CD4-positive, alpha-beta T cell treated with Interleukin-17A for 4 hours (primary cell): ENCODE results near the gene LRSAM1.

Experiments
- DNase-seq: peaks from one replicate; pipeline ENCODE4 v3.0.0-alpha.2; 2020; ENCODE audit warnings: mixed read lengths

LRSAM1 gene

GRCh38 chr9:127537792-127538191 is 86.5 kb downstream of the LRSAM1 start:
- DNase-seq, result no peak

GRCh38 chr9:127538849-127539258 is 87.5 kb downstream of the LRSAM1 start:
- DNase-seq, result no peak

- DNase-seq, result no peak
Measured at GRCh38 chr9:127539259-127539981, 88.1 kb downstream of the LRSAM1 start.

GRCh38 chr9:127539982-127540663 is 88.8 kb downstream of the LRSAM1 start:
- DNase-seq, result no peak

GRCh38 chr9:127540664-127541041 is 89.3 kb downstream of the LRSAM1 start:
- no peak for DNase-seq

GRCh38 chr9:127541176-127541575 is 89.9 kb downstream of the LRSAM1 start:
- no peak for DNase-seq

- DNase-seq, result no peak
Measured at GRCh38 chr9:127541865-127542264, 90.6 kb downstream of the LRSAM1 start.

GRCh38 chr9:127543221-127543620 is 91.9 kb downstream of the LRSAM1 start:
- DNase-seq, result no peak

GRCh38 chr9:127543973-127544533 is 92.7 kb downstream of the LRSAM1 start:
- DNase-seq, result no peak

- no peak for DNase-seq
Measured at GRCh38 chr9:127545196-127546124, 94.2 kb downstream of the LRSAM1 start.

GRCh38 chr9:127546125-127546832 is 95.0 kb downstream of the LRSAM1 start:
- DNase-seq, result no peak

GRCh38 chr9:127548352-127548881 is 97.1 kb downstream of the LRSAM1 start:
- no peak for DNase-seq

- DNase-seq, result no peak
Measured at GRCh38 chr9:127549218-127549617, 97.9 kb downstream of the LRSAM1 start.

GRCh38 chr9:127549751-127550150 is 98.4 kb downstream of the LRSAM1 start:
- DNase-seq, result no peak

- no peak for DNase-seq
Measured at GRCh38 chr9:127550282-127550681, 99.0 kb downstream of the LRSAM1 start.

- no peak for DNase-seq
Measured at GRCh38 chr9:127550751-127551150, 99.4 kb downstream of the LRSAM1 start.
